ENCODE data around the gene PTTG1.

The PTTG1 gene

GRCh38 chr5:160421625-160422258, at the start of gene PTTG1:
Gene PTTG1 (plus strand): TSS chr5:160421855. CDS start chr5:160422313, 458 bp downstream.
- peak; percentile 82 for DNase-seq (ENCODE audit: low spot score)

GRCh38 chr5:160375166-160375565, 46.5 kb upstream of the PTTG1 start:
- DNase-seq (ENCODE audit: low spot score) = no peak

GRCh38 chr5:160375701-160376100, 46.0 kb upstream of the PTTG1 start:
- DNase-seq (ENCODE audit: low spot score) = no peak

GRCh38 chr5:160376416-160376815, 45.2 kb upstream of the PTTG1 start:
- DNase-seq (ENCODE audit: low spot score) = no peak

- DNase-seq (ENCODE audit: low spot score) = no peak
These were observed 44.0 kb upstream of the PTTG1 start for GRCh38 chr5:160377651-160378050.

- DNase-seq (ENCODE audit: low spot score) = no peak
These were observed 43.3 kb upstream of the PTTG1 start for GRCh38 chr5:160378330-160378729.

- no peak for DNase-seq (ENCODE audit: low spot score)
These were observed 42.1 kb upstream of the PTTG1 start for GRCh38 chr5:160379511-160379910.

- DNase-seq (ENCODE audit: low spot score) = no peak
These were observed 41.6 kb upstream of the PTTG1 start for GRCh38 chr5:160380041-160380440.

GRCh38 chr5:160382346-160382745, 39.3 kb upstream of the PTTG1 start:
- no peak for DNase-seq (ENCODE audit: low spot score)

- DNase-seq (ENCODE audit: low spot score) = no peak
These were observed 37.0 kb upstream of the PTTG1 start for GRCh38 chr5:160384681-160385080.

GRCh38 chr5:160385496-160385895, 36.2 kb upstream of the PTTG1 start:
- no peak for DNase-seq (ENCODE audit: low spot score)

GRCh38 chr5:160387445-160387844, 34.2 kb upstream of the PTTG1 start:
- no peak for DNase-seq (ENCODE audit: low spot score)

- no peak for DNase-seq (ENCODE audit: low spot score)
These were observed 30.6 kb upstream of the PTTG1 start for GRCh38 chr5:160390787-160391696.

- no peak for DNase-seq (ENCODE audit: low spot score)
These were observed 26.5 kb upstream of the PTTG1 start for GRCh38 chr5:160395111-160395510.

- DNase-seq (ENCODE audit: low spot score) = no peak
These were observed 24.2 kb upstream of the PTTG1 start for GRCh38 chr5:160397492-160397891.

- no peak for DNase-seq (ENCODE audit: low spot score)
These were observed 22.8 kb upstream of the PTTG1 start for GRCh38 chr5:160398806-160399205.

GRCh38 chr5:160399402-160400353, 22.0 kb upstream of the PTTG1 start, which contains the start of gene FAM200C:
Gene FAM200C (minus strand): TSS chr5:160400054. CDS start chr5:160395490, 4,564 bp downstream.
- peak; percentile 97 for DNase-seq (ENCODE audit: low spot score)

- peak; percentile 86 for DNase-seq (ENCODE audit: low spot score)
These were observed 2.8 kb upstream of the PTTG1 start, which contains the start of gene SLU7 for GRCh38 chr5:160418561-160419457. Gene SLU7 (minus strand): TSS chr5:160419081. CDS start chr5:160415294, 3,787 bp downstream.

GRCh38 chr5:160419458-160420330, 2.0 kb upstream of the PTTG1 start:
- DNase-seq (ENCODE audit: low spot score) = no peak

- DNase-seq (ENCODE audit: low spot score) = no peak
These were observed 1.4 kb upstream of the PTTG1 start for GRCh38 chr5:160420331-160420610.
